Liver (tissue), 9 donors: ENCODE measurements around the gene PIEZO2. TPM values are rescaled to one million over a fixed set of nuclear protein-coding genes. Genes with fewer than 3 reads are reported as not detected.

ENCODE experiments used
- DNase-seq: peaks from one replicate; pipeline ENCODE4 v3.0.0-alpha.2; 2017; ENCODE audit warnings: low spot score
- H3K27ac ChIP-seq, 2 donors: one replicate each; pipeline ENCODE4 v1.7.0; 2013; ENCODE audit warnings: inconsistent platforms in 2 of 2, low read length in 2 of 2, control low read depth in 1 of 2, low read depth in 1 of 2, mild to moderate bottlenecking in 1 of 2
- H3K27me3 ChIP-seq, 4 donors: one replicate each; pipeline versions ENCODE4 v1.6.1 to v1.7.0; 2013; ENCODE audit warnings: low read length in 3 of 4, inconsistent platforms in 1 of 4, mild to moderate bottlenecking in 1 of 4, moderate library complexity in 1 of 4; ENCODE audit not compliant: control insufficient read depth in 4 of 4, insufficient read depth in 4 of 4
- H3K36me3 ChIP-seq, 4 donors: one replicate each; pipeline versions ENCODE4 v1.6.1 to v1.7.0; 2013; ENCODE audit warnings: low read length in 3 of 4, mild to moderate bottlenecking in 3 of 4, low read depth in 1 of 4, moderate library complexity in 1 of 4; ENCODE audit not compliant: control insufficient read depth in 4 of 4, insufficient read depth in 3 of 4
- H3K4me1 ChIP-seq, 4 donors: one replicate each; pipeline versions ENCODE4 v1.6.1 to v1.7.0; 2013; ENCODE audit warnings: low read length in 3 of 4, mild to moderate bottlenecking in 3 of 4, moderate library complexity in 1 of 4; ENCODE audit not compliant: control insufficient read depth in 4 of 4, insufficient read depth in 4 of 4
- H3K4me3 ChIP-seq, 3 donors: one replicate each; pipeline versions ENCODE4 v1.6.1 to v1.7.0; 2013; ENCODE audit warnings: low read length in 3 of 3, control low read depth in 1 of 3, low read depth in 1 of 3, mild to moderate bottlenecking in 1 of 3
- H3K9ac ChIP-seq, 2 donors: one replicate each; pipeline ENCODE4 v1.7.0; 2013; ENCODE audit warnings: low read length in 2 of 2, mild to moderate bottlenecking in 2 of 2, moderate library complexity in 2 of 2, control low read depth in 1 of 2, low read depth in 1 of 2
- H3K9me3 ChIP-seq, 4 donors: one replicate each; pipeline versions ENCODE4 v1.6.1 to v1.7.0; 2013; ENCODE audit warnings: low read length in 3 of 4; ENCODE audit not compliant: control insufficient read depth in 4 of 4
- EGR1 ChIP-seq, 2 donors: IDR thresholded peaks; 2 replicates each; pipeline ENCODE4 v1.6.1; 2016 to 2018; ENCODE audit warnings: antibody characterized with exemption in 2 of 2, low read depth in 2 of 2
- FOXA2 ChIP-seq: IDR thresholded peaks from 2 replicates; pipeline ENCODE4 v1.6.1; 2016; ENCODE audit warnings: antibody characterized with exemption
- HNF4A ChIP-seq, 2 donors: conservative IDR thresholded peaks; 2 replicates each; pipeline ENCODE4 v1.6.1; 2016; ENCODE audit warnings: antibody characterized with exemption in 2 of 2, mild to moderate bottlenecking in 2 of 2
- HNF4G ChIP-seq: IDR thresholded peaks from 2 replicates; pipeline ENCODE4 v1.6.1; 2016; ENCODE audit warnings: antibody characterized with exemption
- JUND ChIP-seq, 2 donors: IDR thresholded peaks; 2 replicates each; pipeline ENCODE4 v1.6.1; 2016; ENCODE audit warnings: antibody characterized with exemption in 2 of 2
- RAD21 ChIP-seq, 2 donors: IDR thresholded peaks; 2 replicates each; pipeline ENCODE4 v1.6.1; 2016; ENCODE audit warnings: antibody characterized with exemption in 2 of 2, mild to moderate bottlenecking in 2 of 2
- RXRA ChIP-seq, 2 donors: IDR thresholded peaks; 2 replicates each; pipeline ENCODE4 v1.6.1; 2017 to 2018; ENCODE audit warnings: antibody characterized with exemption in 2 of 2, mild to moderate bottlenecking in 1 of 2
- SP1 ChIP-seq: IDR thresholded peaks from 2 replicates; pipeline ENCODE4 v1.6.1; 2018; ENCODE audit warnings: antibody characterized with exemption, mild to moderate bottlenecking
- TAF1 ChIP-seq: conservative IDR thresholded peaks from 2 replicates; pipeline ENCODE4 v1.6.1; 2016; ENCODE audit warnings: antibody characterized with exemption, mild to moderate bottlenecking
- YY1 ChIP-seq: IDR thresholded peaks from 2 replicates; pipeline ENCODE4 v1.6.1; 2016; ENCODE audit warnings: antibody characterized with exemption, mild to moderate bottlenecking
- WGBS: extraction: QIAGEN DNeasy Blood & Tissue Kit; methylation state at CpG from one replicate; pipeline ENCODE4 v1.1.7; 2013; 5-methylcytosine and 5-hydroxymethylcytosine counted together
- polyA plus RNA-seq, 2 donors: library from polyadenylated mRNA; stranded (reverse) in 1 of 2; unstranded in 1 of 2; fragments of 200-250 nt in 1 of 2; fragments of >200 nt in 1 of 2; fragmentation: Nextera tagmentation in 1 of 2; extraction: Ambion mirVana in 1 of 2; gene quantifications; one replicate each; pipeline versions ENCODE4 v1.2.1 to v1.2.3, GENCODE V29; 2013 to 2015
- total RNA-seq, 2 donors: library from RNA; depleted of rRNA; stranded (reverse); fragments of >200 nt; gene quantifications; one replicate each; pipeline ENCODE4 v1.2.3, GENCODE V29; 2014
- TF ChIP-seq, protein P1 (sequence below): fragments of 150-350 bp; IDR thresholded peaks from 2 replicates; pipeline ENCODE4 v1.5.1; 2017; ENCODE audit warnings: improper control_type of control experiment, low read depth, low read length; ENCODE audit not compliant: missing input control
- TF ChIP-seq, protein P2 (sequence below): IDR thresholded peaks from 2 replicates; pipeline ENCODE4 v1.6.1; 2016; ENCODE audit warnings: antibody characterized with exemption
- TF ChIP-seq, protein P3 (sequence below): IDR thresholded peaks from 2 replicates; pipeline ENCODE4 v1.6.1; 2016; ENCODE audit warnings: antibody characterized with exemption
- TF ChIP-seq, protein P4 (sequence below): IDR thresholded peaks from 2 replicates; pipeline ENCODE4 v1.6.1; 2016; ENCODE audit warnings: antibody characterized with exemption, mild to moderate bottlenecking
- TF ChIP-seq, protein P5 (sequence below): IDR thresholded peaks from 2 replicates; pipeline ENCODE4 v1.6.1; 2016; ENCODE audit warnings: antibody characterized with exemption
- donor health status: healthy.
- donor health status: healthy.
- donor health status: healthy.
- donor health status: healthy.
- donor health status: healthy.

PIEZO2 gene
- total and polyA plus RNA-seq, 4 donors: 1.1 to 12.3 (median 4.8) TPM

DNA sequence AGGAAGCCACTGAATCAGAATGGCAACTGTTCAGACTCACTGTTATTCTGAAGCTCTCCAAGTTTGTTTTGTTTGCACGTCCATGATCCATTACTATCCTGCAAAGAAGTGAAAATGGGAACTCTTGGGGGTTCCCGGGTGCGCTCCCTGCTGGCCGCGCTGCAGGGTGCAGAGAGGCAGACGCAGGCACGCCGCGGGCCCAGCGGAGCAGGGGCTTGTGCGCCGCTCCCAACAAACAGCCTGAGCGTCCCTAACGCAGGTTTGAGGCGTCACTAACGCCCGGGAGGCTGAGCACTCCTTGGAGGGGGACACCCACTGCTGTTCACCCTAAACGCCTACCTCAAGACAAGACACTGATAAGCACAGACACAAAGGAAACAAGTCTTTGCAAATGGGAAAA is 14.3 kb upstream of the PIEZO2 start:
- Histone ChIP-seq H3K36me3 (no peaks in the 10 kb centered on the region), H3K27ac (no peak overlapping the region), H3K4me1 (no peaks in the 10 kb centered on the region), H3K9ac (no peak overlapping the region), H3K9me3 (no peaks in the 10 kb centered on the region), H3K27me3 (no peaks in the 10 kb centered on the region), H3K4me3 (no peak overlapping the region)
- WGBS: 18% methylated on average over 18 of the region's 18 CpGs
- peak; percentile 69 to 82 for TF ChIP-seq RAD21 (IDR thresholded peaks at IDR 0.05)
- no peak for TF ChIP-seq JUND (IDR thresholded peaks at IDR 0.05)
- TF ChIP-seq FOXA2: no peak
- TF ChIP-seq, protein P1, sequence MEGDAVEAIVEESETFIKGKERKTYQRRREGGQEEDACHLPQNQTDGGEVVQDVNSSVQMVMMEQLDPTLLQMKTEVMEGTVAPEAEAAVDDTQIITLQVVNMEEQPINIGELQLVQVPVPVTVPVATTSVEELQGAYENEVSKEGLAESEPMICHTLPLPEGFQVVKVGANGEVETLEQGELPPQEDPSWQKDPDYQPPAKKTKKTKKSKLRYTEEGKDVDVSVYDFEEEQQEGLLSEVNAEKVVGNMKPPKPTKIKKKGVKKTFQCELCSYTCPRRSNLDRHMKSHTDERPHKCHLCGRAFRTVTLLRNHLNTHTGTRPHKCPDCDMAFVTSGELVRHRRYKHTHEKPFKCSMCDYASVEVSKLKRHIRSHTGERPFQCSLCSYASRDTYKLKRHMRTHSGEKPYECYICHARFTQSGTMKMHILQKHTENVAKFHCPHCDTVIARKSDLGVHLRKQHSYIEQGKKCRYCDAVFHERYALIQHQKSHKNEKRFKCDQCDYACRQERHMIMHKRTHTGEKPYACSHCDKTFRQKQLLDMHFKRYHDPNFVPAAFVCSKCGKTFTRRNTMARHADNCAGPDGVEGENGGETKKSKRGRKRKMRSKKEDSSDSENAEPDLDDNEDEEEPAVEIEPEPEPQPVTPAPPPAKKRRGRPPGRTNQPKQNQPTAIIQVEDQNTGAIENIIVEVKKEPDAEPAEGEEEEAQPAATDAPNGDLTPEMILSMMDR: peak; percentile 58
- no peak for DNase-seq

DNA sequence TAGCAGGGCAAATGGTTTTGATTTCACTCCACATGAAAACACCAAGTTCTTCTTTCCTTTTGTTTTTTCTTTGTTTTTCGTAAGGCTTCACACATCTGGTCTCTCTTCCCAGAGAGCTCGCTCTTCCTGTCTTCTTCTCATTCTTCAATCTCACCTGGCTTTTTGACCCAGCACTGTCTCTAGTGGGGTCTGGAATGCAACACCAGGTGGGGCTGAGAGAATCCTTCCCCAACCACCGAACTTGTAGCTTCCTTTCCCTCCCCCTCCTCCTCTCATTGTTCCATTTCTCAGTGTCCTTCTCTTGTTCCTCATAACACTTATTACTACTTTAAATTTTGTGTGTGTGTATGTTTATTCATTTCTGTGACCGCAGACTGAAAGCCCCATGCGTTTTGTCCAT is 13.5 kb upstream of the PIEZO2 start:
- H3K4me3 ChIP-seq: no peak overlapping the region
- H3K27me3 ChIP-seq: no peaks in the 10 kb centered on the region
- no peaks in the 10 kb centered on the region for H3K36me3 ChIP-seq
- WGBS: 69% methylated on average over 5 of the region's 5 CpGs
- TF ChIP-seq RXRA (IDR thresholded peaks at IDR 0.05): no peak
- no peak overlapping the region for H3K9ac ChIP-seq
- H3K27ac ChIP-seq: no peak overlapping the region
- H3K9me3 ChIP-seq: no peaks in the 10 kb centered on the region
- DNase-seq: no peak
- no peaks in the 10 kb centered on the region for H3K4me1 ChIP-seq

DNA sequence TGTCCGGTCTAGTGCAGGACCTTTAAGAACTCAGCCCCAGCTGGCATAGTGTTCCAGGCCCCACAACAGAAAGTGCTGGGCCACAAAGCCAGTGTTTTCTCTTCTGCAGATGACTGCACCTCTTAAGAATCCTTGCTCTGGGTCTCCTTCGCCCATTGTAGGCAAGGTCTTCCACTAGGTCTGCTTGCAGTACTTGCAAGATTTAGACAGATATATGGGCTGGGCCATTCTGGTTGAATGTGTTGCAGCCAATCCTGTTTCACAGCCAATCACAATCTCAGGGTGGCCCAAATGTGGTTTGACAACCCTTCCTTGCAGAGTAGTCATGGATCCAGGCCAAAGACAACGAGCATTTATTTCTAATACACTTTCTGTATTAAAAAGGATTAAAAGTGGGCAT is 13.1 kb upstream of the PIEZO2 start:
- no peak for DNase-seq
- TF ChIP-seq JUND (IDR thresholded peaks at IDR 0.05): no peak
- TF ChIP-seq TAF1: no peak
- no peak for TF ChIP-seq EGR1 (IDR thresholded peaks at IDR 0.05; ENCODE audit: low read depth in 2 of 2)
- TF ChIP-seq RXRA (IDR thresholded peaks at IDR 0.05): no peak
- no peak for TF ChIP-seq HNF4G
- TF ChIP-seq, protein P2, sequence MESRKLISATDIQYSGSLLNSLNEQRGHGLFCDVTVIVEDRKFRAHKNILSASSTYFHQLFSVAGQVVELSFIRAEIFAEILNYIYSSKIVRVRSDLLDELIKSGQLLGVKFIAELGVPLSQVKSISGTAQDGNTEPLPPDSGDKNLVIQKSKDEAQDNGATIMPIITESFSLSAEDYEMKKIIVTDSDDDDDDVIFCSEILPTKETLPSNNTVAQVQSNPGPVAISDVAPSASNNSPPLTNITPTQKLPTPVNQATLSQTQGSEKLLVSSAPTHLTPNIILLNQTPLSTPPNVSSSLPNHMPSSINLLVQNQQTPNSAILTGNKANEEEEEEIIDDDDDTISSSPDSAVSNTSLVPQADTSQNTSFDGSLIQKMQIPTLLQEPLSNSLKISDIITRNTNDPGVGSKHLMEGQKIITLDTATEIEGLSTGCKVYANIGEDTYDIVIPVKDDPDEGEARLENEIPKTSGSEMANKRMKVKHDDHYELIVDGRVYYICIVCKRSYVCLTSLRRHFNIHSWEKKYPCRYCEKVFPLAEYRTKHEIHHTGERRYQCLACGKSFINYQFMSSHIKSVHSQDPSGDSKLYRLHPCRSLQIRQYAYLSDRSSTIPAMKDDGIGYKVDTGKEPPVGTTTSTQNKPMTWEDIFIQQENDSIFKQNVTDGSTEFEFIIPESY: no peak
- TF ChIP-seq YY1: no peak
- TF ChIP-seq, protein P3, sequence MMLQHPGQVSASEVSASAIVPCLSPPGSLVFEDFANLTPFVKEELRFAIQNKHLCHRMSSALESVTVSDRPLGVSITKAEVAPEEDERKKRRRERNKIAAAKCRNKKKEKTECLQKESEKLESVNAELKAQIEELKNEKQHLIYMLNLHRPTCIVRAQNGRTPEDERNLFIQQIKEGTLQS: no peak
- TF ChIP-seq, protein P4, sequence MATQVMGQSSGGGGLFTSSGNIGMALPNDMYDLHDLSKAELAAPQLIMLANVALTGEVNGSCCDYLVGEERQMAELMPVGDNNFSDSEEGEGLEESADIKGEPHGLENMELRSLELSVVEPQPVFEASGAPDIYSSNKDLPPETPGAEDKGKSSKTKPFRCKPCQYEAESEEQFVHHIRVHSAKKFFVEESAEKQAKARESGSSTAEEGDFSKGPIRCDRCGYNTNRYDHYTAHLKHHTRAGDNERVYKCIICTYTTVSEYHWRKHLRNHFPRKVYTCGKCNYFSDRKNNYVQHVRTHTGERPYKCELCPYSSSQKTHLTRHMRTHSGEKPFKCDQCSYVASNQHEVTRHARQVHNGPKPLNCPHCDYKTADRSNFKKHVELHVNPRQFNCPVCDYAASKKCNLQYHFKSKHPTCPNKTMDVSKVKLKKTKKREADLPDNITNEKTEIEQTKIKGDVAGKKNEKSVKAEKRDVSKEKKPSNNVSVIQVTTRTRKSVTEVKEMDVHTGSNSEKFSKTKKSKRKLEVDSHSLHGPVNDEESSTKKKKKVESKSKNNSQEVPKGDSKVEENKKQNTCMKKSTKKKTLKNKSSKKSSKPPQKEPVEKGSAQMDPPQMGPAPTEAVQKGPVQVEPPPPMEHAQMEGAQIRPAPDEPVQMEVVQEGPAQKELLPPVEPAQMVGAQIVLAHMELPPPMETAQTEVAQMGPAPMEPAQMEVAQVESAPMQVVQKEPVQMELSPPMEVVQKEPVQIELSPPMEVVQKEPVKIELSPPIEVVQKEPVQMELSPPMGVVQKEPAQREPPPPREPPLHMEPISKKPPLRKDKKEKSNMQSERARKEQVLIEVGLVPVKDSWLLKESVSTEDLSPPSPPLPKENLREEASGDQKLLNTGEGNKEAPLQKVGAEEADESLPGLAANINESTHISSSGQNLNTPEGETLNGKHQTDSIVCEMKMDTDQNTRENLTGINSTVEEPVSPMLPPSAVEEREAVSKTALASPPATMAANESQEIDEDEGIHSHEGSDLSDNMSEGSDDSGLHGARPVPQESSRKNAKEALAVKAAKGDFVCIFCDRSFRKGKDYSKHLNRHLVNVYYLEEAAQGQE: no peak
- no peak for TF ChIP-seq HNF4A (conservative IDR thresholded peaks at IDR 0.05)
- TF ChIP-seq SP1: no peak
- TF ChIP-seq, protein P5, sequence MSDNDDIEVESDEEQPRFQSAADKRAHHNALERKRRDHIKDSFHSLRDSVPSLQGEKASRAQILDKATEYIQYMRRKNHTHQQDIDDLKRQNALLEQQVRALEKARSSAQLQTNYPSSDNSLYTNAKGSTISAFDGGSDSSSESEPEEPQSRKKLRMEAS: no peak
- TF ChIP-seq, protein P1: no peak
- Histone ChIP-seq H3K9me3 (no peaks in the 10 kb centered on the region), H3K9ac (no peak overlapping the region), H3K36me3 (no peaks in the 10 kb centered on the region), H3K27ac (no peak overlapping the region), H3K4me3 (no peak overlapping the region), H3K27me3 (no peaks in the 10 kb centered on the region), H3K4me1 (no peaks in the 10 kb centered on the region)
- WGBS: 91% methylated on average over 3 of the region's 3 CpGs
